BLaER1 treated with 17β-estradiol and CSF1 and Interleukin-3, amounts not matched to agents 10 nM and 100 nM (cell line): ENCODE results near the gene RBM15B.

ENCODE experiments used
- H3K27ac ChIP-seq, 11 experiments: shearing (Covaris generic); formaldehyde crosslinking; 2 replicates each; pipeline ENCODE4 v1.8.1; 2022
- H3K27me3 ChIP-seq, 11 experiments: shearing (Covaris generic); formaldehyde crosslinking; 2 replicates each; pipeline ENCODE4 v1.8.1; 2022
- H3K36me3 ChIP-seq, 11 experiments: shearing (Covaris generic); formaldehyde crosslinking; 2 replicates each; pipeline ENCODE4 v1.8.1; 2022
- H3K4me1 ChIP-seq, 10 experiments: shearing (Covaris generic); formaldehyde crosslinking; 2 replicates each; pipeline ENCODE4 v1.8.1; 2022
- H3K4me2 ChIP-seq, 11 experiments: shearing (Covaris generic); formaldehyde crosslinking; 2 replicates each; pipeline ENCODE4 v1.8.1; 2022
- H3K4me3 ChIP-seq, 10 experiments: shearing (Covaris generic); formaldehyde crosslinking; 2 replicates each; pipeline ENCODE4 v1.8.1; 2022
- H3K9ac ChIP-seq, 11 experiments: shearing (Covaris generic); formaldehyde crosslinking; 2 replicates each; pipeline ENCODE4 v1.8.1; 2022
- H3K9me3 ChIP-seq, 11 experiments: shearing (Covaris generic); formaldehyde crosslinking; replicated peaks in 1 of 11; 2 replicates each; pipeline ENCODE4 v1.8.1; 2022
- H4K20me1 ChIP-seq, 11 experiments: shearing (Covaris generic); formaldehyde crosslinking; 2 replicates each; pipeline ENCODE4 v1.8.1; 2022
- Cebpa-rat ChIP-seq, 11 experiments: shearing (Covaris generic); IDR thresholded peaks; 2 replicates each; pipeline ENCODE4 v1.8.1; 2022

RBM15B gene

DNA sequence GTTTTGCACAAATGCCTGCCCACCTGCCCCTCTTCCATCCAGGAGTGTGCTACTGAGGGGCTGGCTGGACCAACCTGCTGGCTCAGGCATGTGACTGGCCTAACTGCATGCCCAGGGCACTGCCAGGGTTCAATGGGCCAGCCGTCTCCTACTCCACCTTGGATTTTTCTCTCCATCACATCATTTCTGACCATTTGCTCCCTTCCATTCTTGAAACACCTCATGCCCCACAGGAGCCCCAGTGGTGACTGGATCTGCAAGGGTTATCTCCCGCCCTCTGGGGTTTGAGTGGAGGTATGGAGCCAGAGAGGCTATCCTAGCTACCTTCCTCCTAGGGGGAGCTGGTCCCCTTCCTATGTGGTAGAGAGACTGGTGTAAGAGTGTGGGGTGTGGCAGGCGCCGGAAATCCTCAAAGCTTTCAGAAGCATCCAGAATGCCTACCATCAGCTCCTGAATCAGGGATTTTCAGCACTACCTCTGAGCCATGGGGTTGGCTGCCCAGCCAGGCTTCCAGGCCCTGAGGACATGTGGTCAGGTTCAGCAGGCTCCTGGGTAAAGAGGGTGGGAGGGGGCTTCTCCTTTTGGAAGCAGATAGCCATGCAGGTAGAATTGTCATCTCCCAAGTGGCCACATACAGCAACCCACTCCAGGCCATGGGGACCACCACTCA is 8.9 kb upstream of the RBM15B start:
- Histone ChIP-seq H3K27ac (no peak overlapping the region), H3K4me1 (peaks cover 47 to 68% (median 53%) of the 10 kb centered on the region in 10 experiments)

DNA sequence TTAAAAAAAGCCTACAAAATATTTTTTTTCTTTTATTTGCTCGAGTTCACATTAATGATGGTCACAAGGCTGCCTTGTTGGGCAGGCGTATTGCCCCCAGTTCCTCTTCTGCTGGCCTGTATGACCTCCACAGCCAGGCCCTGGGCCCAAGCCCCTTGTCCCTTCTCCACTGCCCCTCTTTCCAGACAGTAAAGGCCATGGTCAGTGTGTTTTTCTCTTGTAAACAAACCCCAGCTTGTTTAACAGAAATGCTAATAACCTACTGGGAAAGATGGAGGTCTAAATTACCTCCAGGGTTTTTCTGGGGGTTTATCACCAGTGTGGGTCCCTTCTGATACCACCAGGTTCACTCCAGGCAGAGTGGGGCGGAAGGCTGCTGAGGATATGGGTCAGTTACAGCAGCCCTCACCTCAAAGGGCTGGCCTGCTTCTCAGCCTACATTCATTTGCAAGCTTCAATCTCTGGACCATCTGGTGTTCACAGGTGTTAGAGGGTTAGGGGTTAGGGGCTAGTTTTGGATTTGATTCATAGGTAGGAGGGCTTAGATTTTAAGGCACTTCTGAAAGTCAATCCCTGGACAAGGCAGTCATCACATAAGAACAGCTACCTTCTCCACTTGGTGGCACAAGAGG is 8.0 kb upstream of the RBM15B start:
- Histone ChIP-seq H3K36me3 (peaks cover 10 to 24% (median 18%) of the 10 kb centered on the region in 11 experiments; a peak in 20 of 22 replicates), H3K27me3 (no peaks in the 10 kb centered on the region), H4K20me1 (peaks cover 17 to 23% (median 21%) of the 10 kb centered on the region in 11 experiments; a peak in 21 of 22 replicates), H3K9ac (peak overlapping the region; percentile 93 to 99 (median 98); a peak in 19 of 22 replicates), H3K27ac (peak overlapping the region in 6 of 11 experiments; percentile 92 to 98 (median 97); a peak in 9 of 22 replicates), H3K4me3 (peak overlapping the region in 9 of 10 experiments; percentile 83 to 98 (median 88); a peak in 12 of 20 replicates), H3K4me1 (peaks cover 51 to 73% (median 58%) of the 10 kb centered on the region in 10 experiments), H3K4me2 (peak overlapping the region; percentile 79 to 93 (median 86)), H3K9me3 (no peaks in the 10 kb centered on the region)
- no peak for TF ChIP-seq Cebpa-rat (IDR thresholded peaks at IDR 0.05)

More for the DNA sequence above, 8.9 kb upstream of the RBM15B start:
- peaks cover 1 to 15% (median 9%) of the 10 kb centered on the region in 11 experiments; a peak in 17 of 22 replicates for H3K36me3 ChIP-seq
- H3K4me3 ChIP-seq: no peak overlapping the region
- no peaks in the 10 kb centered on the region for H3K9me3 ChIP-seq
- no peak for TF ChIP-seq Cebpa-rat (IDR thresholded peaks at IDR 0.05)
- H3K9ac ChIP-seq: no peak overlapping the region
- H4K20me1 ChIP-seq: peaks cover 9 to 14% (median 12%) of the 10 kb centered on the region in 11 experiments; a peak in 19 of 22 replicates
- no peaks in the 10 kb centered on the region for H3K27me3 ChIP-seq
- no peak overlapping the region; a peak in 1 of 22 replicates for H3K4me2 ChIP-seq

DNA sequence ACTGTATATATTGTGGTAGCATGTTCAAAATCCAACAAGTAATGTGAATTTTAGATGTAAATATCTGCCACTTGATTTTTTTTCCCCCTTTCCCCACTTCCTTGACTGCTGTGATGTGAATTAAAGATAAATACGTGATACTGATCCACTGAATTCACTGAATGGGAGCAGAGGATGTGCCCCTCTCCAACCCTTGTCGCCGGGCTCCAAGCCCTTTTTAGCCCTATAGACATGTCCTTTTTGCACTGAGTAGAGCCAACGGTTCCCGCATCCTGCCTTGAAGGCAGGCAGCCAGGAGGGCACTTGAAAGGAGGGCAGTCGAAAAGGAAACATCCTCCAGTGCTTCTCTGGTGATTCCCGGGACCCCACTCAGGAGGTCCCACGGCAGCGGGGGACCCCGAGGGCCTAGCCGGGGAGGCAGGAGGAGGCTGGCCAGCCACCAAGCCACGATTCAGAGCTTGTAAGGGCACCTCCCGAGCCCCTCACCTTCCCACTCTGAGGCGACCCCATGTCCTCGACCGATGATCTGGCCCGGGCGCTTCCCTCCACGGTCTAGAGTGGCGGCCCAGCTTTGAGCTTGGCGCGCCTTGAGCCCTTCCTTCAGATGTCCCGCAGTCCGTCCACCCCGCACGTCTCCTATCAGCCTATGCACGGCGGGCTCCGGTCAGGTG is 6.9 kb upstream of the RBM15B start:
- Histone ChIP-seq H3K27me3 (no peaks in the 10 kb centered on the region), H3K4me3 (peak overlapping the region; percentile 75 to 98 (median 88)), H4K20me1 (peaks cover 28 to 34% (median 32%) of the 10 kb centered on the region in 11 experiments; a peak in 21 of 22 replicates), H3K36me3 (peaks cover 21 to 35% (median 28%) of the 10 kb centered on the region in 11 experiments; a peak in 20 of 22 replicates), H3K27ac (peak overlapping the region; percentile 92 to 99 (median 98)), H3K4me1 (peaks cover 51 to 73% (median 58%) of the 10 kb centered on the region in 10 experiments), H3K4me2 (peak overlapping the region; percentile 79 to 93 (median 86)), H3K9me3 (no peaks in the 10 kb centered on the region), H3K9ac (peak overlapping the region; percentile 93 to 99 (median 98))
- no peak for TF ChIP-seq Cebpa-rat (IDR thresholded peaks at IDR 0.05)

DNA sequence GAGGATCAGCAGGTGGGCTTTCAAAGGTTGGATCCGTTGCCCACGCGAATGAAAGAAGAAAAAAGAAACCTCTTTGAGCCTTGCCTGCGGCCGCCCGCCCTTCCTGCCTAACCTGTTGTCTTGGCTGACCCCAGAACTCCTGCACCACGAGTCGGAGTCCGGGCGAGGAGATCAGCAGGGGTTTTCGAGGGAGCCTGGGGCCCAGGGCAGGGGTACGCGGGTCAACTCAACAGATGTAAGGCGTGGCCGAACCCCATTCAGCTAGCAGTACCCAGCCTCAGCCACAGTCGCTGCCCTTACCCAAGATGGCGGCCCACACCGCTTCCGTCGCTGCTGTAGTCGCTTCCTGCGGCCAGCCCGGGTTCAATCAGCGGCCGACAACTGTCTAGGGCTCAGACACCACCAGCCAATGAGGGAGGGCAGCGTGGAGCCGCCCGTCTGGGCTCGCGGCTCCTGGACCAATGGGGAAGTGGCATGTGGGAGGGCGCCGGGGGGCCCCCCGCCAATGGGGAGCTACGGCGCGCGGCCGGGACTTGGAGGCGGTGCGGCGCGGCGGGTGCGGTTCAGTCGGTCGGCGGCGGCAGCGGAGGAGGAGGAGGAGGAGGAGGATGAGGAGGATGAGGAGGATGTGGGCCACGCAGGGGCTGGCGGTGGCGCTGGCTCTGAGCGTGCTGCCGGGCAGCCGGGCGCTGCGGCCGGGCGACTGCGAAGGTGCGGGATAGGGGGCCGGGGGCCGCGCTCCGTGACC is 6.2 kb upstream of the RBM15B start, which contains the start of gene MANF:
Gene MANF, plus strand, starts transcription at position 566 of the 748 bp plus-strand sequence. Its CDS starts 52 bp downstream, at position 618.
- Histone ChIP-seq H3K4me1 (peaks cover 51 to 73% (median 58%) of the 10 kb centered on the region in 10 experiments), H3K4me2 (peak within 1 kb of the TSS; percentile 87 to 99 (median 94)), H3K4me3 (peak within 1 kb of the TSS; percentile 75 to 98 (median 88)), H4K20me1 (peaks cover 36 to 41% (median 39%) of the 10 kb centered on the region in 11 experiments; a peak in 21 of 22 replicates), H3K36me3 (peaks cover 27 to 42% (median 35%) of the 10 kb centered on the region in 11 experiments; a peak in 20 of 22 replicates), H3K27ac (peak within 1 kb of the TSS; percentile 92 to 99 (median 98)), H3K9ac (peak within 1 kb of the TSS; percentile 93 to 99 (median 98)), H3K9me3 (no peaks in the 10 kb centered on the region), H3K27me3 (no peaks in the 10 kb centered on the region)
- TF ChIP-seq Cebpa-rat (IDR thresholded peaks at IDR 0.05): no peak

DNA sequence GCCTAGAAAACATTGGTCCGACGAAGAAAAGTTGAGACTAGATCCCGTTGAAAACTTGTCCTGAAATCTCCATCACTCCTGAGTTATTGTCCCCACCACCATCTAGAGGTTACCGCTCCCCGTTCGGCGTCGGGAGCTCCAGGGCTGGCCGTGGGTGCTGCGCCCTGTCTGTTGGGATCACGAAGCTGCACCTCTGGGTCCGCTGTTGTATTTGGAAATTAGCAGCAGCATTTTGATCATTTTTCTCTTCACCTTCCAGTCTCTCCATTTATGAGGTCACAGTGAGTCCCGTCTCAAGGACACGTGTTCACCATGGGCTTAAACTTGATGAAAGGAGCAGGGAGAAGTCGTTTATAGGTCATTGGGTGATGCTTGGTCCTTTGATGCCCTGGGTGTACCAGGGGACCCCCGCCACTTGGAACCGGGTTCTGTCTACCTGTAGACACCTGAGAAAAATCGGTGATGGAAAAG is 5.4 kb upstream of the RBM15B start:
- H3K36me3 ChIP-seq: peaks cover 30 to 49% (median 43%) of the 10 kb centered on the region in 11 experiments; a peak in 20 of 22 replicates
- peaks cover 42 to 49% (median 47%) of the 10 kb centered on the region in 11 experiments; a peak in 21 of 22 replicates for H4K20me1 ChIP-seq
- peaks cover 52 to 73% (median 61%) of the 10 kb centered on the region in 10 experiments for H3K4me1 ChIP-seq
- no peak for TF ChIP-seq Cebpa-rat (IDR thresholded peaks at IDR 0.05)
- no peaks in the 10 kb centered on the region for H3K27me3 ChIP-seq
- peak overlapping the region; percentile 93 to 99 (median 98) for H3K9ac ChIP-seq
- no peaks in the 10 kb centered on the region for H3K9me3 ChIP-seq
- peak overlapping the region; percentile 75 to 98 (median 88) for H3K4me3 ChIP-seq
- peak overlapping the region; percentile 54 to 99 (median 97); a peak in 21 of 22 replicates for H3K27ac ChIP-seq
- H3K4me2 ChIP-seq: peak overlapping the region; percentile 87 to 99 (median 94)

DNA sequence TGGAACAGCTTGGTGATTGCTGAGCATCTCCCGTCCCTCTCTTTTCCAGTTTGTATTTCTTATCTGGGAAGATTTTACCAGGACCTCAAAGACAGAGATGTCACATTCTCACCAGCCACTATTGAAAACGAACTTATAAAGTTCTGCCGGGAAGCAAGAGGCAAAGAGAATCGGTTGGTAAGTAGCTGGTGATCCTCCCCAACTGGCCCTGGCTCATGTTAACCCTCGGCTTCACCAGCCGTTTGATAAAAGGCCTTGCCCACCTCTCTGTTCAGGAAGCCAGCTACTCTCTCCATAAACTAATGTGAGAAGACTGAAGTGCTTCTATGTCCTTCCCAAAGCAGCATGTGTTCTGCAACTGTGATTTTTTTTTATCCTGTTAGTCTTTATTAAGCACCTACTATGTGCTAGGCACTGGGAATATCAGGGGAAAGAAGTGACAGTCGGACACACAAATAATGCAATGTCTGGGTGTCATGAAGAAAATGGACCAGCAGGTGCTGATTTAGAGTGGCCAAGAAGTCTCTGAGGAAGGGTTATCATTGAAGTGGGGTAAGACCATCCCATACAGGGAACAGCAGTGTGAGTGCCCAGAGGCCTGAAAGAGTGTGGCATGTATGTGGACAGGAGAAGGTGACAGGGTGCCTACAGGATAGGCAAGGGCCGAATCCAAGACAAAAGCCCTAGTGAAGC is 4.8 kb upstream of the RBM15B start:
- peaks cover 53 to 69% (median 62%) of the 10 kb centered on the region in 10 experiments for H3K4me1 ChIP-seq
- peak overlapping the region; percentile 87 to 99 (median 94) for H3K4me2 ChIP-seq
- TF ChIP-seq Cebpa-rat (IDR thresholded peaks at IDR 0.05): no peak
- H3K9me3 ChIP-seq: no peaks in the 10 kb centered on the region
- no peaks in the 10 kb centered on the region for H3K27me3 ChIP-seq
- H4K20me1 ChIP-seq: peaks cover 42 to 50% (median 48%) of the 10 kb centered on the region in 11 experiments; a peak in 21 of 22 replicates
- H3K9ac ChIP-seq: peak overlapping the region; percentile 93 to 99 (median 98)
- H3K36me3 ChIP-seq: peaks cover 30 to 49% (median 43%) of the 10 kb centered on the region in 11 experiments; a peak in 20 of 22 replicates
- H3K4me3 ChIP-seq: peak overlapping the region; percentile 75 to 98 (median 88)
- H3K27ac ChIP-seq: peak overlapping the region; percentile 54 to 99 (median 97); a peak in 20 of 22 replicates

DNA sequence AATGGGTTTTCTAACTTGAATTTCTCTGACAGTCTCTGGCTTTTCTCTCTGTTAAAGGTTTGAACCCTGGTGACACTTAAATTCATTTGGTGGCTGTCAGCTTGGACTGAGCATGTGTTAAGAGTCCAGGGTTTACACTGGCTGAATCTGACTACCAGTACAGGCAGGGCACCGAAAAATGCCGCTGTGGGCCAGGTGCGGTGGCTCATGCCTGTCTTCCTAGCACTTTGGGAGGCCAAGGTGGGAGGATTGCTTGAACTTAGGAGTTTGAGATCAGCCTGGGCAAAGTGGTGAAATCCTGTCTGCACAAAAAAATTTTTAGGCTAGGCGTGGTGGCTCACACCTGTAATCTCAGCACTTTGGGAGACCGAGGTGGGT is 4.2 kb upstream of the RBM15B start:
- H4K20me1 ChIP-seq: peaks cover 43 to 53% (median 49%) of the 10 kb centered on the region in 11 experiments; a peak in 21 of 22 replicates
- peak overlapping the region; percentile 75 to 98 (median 88); a peak in 19 of 20 replicates for H3K4me3 ChIP-seq
- no peaks in the 10 kb centered on the region for H3K9me3 ChIP-seq
- peak overlapping the region in 10 of 11 experiments; percentile 22 to 99 (median 98); a peak in 20 of 22 replicates for H3K27ac ChIP-seq
- H3K36me3 ChIP-seq: peaks cover 30 to 49% (median 43%) of the 10 kb centered on the region in 11 experiments; a peak in 20 of 22 replicates
- no peaks in the 10 kb centered on the region for H3K27me3 ChIP-seq
- H3K9ac ChIP-seq: peak overlapping the region; percentile 93 to 99 (median 98)
- no peak for TF ChIP-seq Cebpa-rat (IDR thresholded peaks at IDR 0.05)
- peak overlapping the region; percentile 87 to 99 (median 94) for H3K4me2 ChIP-seq
- peaks cover 53 to 68% (median 60%) of the 10 kb centered on the region in 10 experiments for H3K4me1 ChIP-seq
